Lung (tissue), 12 donors: Measurements from ENCODE around the gene RCOR1. TPM values are rescaled to one million over a fixed set of nuclear protein-coding genes. Genes with fewer than 3 reads are reported as not detected.

Experiments
- ATAC-seq: fragments of 200-7000 bp; cut with Tn5 transposase; one replicate; pipeline ENCODE4 v1.9.1; 2020; ENCODE audit warnings: moderate number of reproducible peaks; ENCODE audit not compliant: insufficient read depth, low FRiP score
- DNase-seq, 3 donors: peaks; one replicate each; pipeline ENCODE4 v3.0.0-alpha.2; 2013 to 2017
- H3K27ac ChIP-seq, 2 donors: one replicate each; pipeline ENCODE4 v1.5.1; 2013; ENCODE audit warnings: mild to moderate bottlenecking in 2 of 2, moderate library complexity in 2 of 2, control low read depth in 1 of 2, inconsistent platforms in 1 of 2, low read depth in 1 of 2, low read length in 1 of 2
- H3K27me3 ChIP-seq, 3 donors: one replicate each; pipeline ENCODE4 v1.5.1; 2013; ENCODE audit warnings: low read length in 2 of 3; ENCODE audit not compliant: control insufficient read depth in 3 of 3, insufficient read depth in 3 of 3
- H3K36me3 ChIP-seq, 4 donors: one replicate each; pipeline ENCODE4 v1.5.1; 2013; ENCODE audit warnings: low read length in 4 of 4, mild to moderate bottlenecking in 1 of 4, moderate library complexity in 1 of 4; ENCODE audit not compliant: control insufficient read depth in 4 of 4, insufficient read depth in 4 of 4
- H3K4me1 ChIP-seq, 5 donors: one replicate each; pipeline ENCODE4 v1.5.1; 2013; ENCODE audit warnings: low read length in 5 of 5, mild to moderate bottlenecking in 2 of 5, moderate library complexity in 1 of 5; ENCODE audit not compliant: control insufficient read depth in 5 of 5, insufficient read depth in 5 of 5
- H3K4me3 ChIP-seq: one replicate; pipeline ENCODE4 v1.5.1; 2013; ENCODE audit warnings: mild to moderate bottlenecking, control low read depth, moderate library complexity
- H3K9ac ChIP-seq, 2 donors: one replicate each; pipeline ENCODE4 v1.5.1; 2013; ENCODE audit warnings: low read length in 2 of 2, control low read depth in 1 of 2; ENCODE audit not compliant: insufficient read depth in 1 of 2
- H3K9me3 ChIP-seq, 4 donors: one replicate each; pipeline ENCODE4 v1.5.1; 2013; ENCODE audit warnings: low read length in 3 of 4, mild to moderate bottlenecking in 1 of 4, moderate library complexity in 1 of 4; ENCODE audit not compliant: control insufficient read depth in 4 of 4, insufficient read depth in 3 of 4
- WGBS, 2 donors: extraction: QIAGEN DNeasy Blood & Tissue Kit; methylation state at CpG; one replicate each; pipeline ENCODE4 v1.1.7; 2013; 5-methylcytosine and 5-hydroxymethylcytosine counted together
- polyA plus RNA-seq, 2 donors: library from polyadenylated mRNA; stranded (reverse); fragments of 200-250 nt; gene quantifications; one replicate each; pipeline ENCODE4 v1.2.1, GENCODE V29; 2013
- total RNA-seq, 2 donors: library from RNA; depleted of rRNA in 1 of 2; stranded (reverse); fragments of >200 nt in 1 of 2; gene quantifications; one replicate each; pipeline ENCODE4 v1.2.1, GENCODE V29; 2014 to 2021
- TF ChIP-seq, protein P1 (sequence below): IDR thresholded peaks from 2 replicates; pipeline ENCODE4 v1.5.1; 2012; ENCODE audit warnings: mild to moderate bottlenecking; ENCODE audit errors: control extremely low read depth, extremely low read depth
- donor health status: control.
- donor health status: control.
- donor health status: Bipolar disorder and iron deficiency.
- donor health status: healthy.
- donor health status: DM: yes; HTN: yes; CAD: no.

The RCOR1 gene
- total and polyA plus RNA-seq, 4 donors = 7.9 to 63.9 (median 22.4) TPM

DNA sequence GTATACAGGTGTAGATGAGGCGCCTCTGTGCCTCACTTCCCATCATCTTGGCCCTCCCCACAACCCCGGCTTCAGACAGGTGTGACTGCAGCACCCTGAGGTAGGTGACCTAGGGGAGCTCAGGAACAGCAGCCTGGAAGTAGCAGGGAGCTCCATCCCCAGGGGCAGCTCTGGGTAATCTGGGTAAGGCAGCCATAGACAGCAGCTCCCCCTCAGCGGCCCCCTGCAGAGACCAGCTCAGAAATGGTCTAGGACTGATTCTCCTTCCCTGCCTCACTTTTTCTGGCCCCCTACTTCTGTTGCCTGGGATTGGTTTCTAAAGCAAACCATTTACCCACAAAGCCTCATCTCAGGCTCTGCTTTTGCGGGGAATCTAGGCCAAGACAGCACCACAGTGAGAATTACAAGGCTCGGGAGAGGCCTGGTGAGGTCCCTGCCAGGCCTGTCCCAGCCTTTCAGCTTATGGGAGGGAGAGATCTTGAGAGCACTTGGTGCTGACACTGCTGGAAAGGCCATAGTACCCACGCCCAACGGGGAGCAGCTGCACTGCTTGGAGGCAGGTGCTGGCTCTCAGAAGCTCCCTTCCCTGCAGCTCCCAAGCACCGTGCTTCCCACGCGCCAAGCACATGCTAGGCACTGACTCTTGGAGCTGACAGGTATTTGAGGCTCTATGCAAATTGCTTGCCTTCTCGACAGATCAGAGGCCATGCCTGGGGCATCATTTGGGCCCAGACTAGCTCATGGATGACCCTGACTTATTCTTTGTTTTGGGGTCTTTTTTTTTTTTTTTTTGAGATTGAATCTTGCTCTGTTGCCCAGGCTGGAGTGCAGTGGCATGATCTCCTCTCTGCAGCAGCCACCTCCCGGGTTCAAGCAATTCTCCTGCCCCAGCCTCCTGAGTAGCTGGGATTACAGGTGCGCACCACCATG lies 139.7 kb downstream of the RCOR1 start:
- Histone ChIP-seq H3K4me3 (no peak overlapping the region), H3K4me1 (peaks cover 0 to 2% (median 0%) of the 10 kb centered on the region in 5 donors), H3K9ac (no peak overlapping the region), H3K27me3 (no peaks in the 10 kb centered on the region), H3K27ac (no peak overlapping the region), H3K36me3 (peaks cover 9 to 34% (median 18%) of the 10 kb centered on the region in 4 donors), H3K9me3 (no peaks in the 10 kb centered on the region)
- DNase-seq (no peak), ATAC-seq (no peak)
- TF ChIP-seq, protein P1, sequence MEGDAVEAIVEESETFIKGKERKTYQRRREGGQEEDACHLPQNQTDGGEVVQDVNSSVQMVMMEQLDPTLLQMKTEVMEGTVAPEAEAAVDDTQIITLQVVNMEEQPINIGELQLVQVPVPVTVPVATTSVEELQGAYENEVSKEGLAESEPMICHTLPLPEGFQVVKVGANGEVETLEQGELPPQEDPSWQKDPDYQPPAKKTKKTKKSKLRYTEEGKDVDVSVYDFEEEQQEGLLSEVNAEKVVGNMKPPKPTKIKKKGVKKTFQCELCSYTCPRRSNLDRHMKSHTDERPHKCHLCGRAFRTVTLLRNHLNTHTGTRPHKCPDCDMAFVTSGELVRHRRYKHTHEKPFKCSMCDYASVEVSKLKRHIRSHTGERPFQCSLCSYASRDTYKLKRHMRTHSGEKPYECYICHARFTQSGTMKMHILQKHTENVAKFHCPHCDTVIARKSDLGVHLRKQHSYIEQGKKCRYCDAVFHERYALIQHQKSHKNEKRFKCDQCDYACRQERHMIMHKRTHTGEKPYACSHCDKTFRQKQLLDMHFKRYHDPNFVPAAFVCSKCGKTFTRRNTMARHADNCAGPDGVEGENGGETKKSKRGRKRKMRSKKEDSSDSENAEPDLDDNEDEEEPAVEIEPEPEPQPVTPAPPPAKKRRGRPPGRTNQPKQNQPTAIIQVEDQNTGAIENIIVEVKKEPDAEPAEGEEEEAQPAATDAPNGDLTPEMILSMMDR = no peak
- WGBS, 2 donors = 87 to 93% methylated on average over 13 of the region's 13 CpGs

DNA sequence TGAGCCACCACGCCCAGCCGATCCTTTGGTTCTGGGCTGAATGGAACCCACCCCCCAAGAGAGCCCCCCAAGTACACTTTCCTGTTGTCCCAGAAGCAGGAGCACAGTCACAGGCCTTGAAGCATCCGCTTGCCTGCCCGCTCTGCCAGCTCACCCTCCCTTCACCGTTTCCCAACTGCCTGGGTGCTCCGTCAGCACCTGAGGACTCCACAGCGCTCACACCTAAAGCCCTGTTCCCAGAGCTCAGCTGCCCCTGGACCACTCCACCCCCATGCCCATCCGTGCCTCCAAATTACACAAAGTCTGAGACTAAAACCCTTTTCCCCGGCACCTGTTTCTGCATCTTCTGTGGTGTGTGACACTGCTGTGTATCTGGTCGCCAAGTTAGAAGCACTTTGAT lies 140.5 kb downstream of the RCOR1 start:
- TF ChIP-seq, protein P1 = no peak
- peaks cover 0 to 2% (median 0%) of the 10 kb centered on the region in 5 donors for H3K4me1 ChIP-seq
- peaks cover 5 to 26% (median 19%) of the 10 kb centered on the region in 4 donors for H3K36me3 ChIP-seq
- H3K4me3 ChIP-seq = no peak overlapping the region
- DNase-seq (no peak), ATAC-seq (no peak)
- H3K27me3 ChIP-seq = no peaks in the 10 kb centered on the region
- 98 to 99% methylated on average over 10 of the region's 10 CpGs for WGBS, 2 donors
- H3K9me3 ChIP-seq = no peaks in the 10 kb centered on the region
- H3K27ac ChIP-seq = no peak overlapping the region
- no peak overlapping the region for H3K9ac ChIP-seq

DNA sequence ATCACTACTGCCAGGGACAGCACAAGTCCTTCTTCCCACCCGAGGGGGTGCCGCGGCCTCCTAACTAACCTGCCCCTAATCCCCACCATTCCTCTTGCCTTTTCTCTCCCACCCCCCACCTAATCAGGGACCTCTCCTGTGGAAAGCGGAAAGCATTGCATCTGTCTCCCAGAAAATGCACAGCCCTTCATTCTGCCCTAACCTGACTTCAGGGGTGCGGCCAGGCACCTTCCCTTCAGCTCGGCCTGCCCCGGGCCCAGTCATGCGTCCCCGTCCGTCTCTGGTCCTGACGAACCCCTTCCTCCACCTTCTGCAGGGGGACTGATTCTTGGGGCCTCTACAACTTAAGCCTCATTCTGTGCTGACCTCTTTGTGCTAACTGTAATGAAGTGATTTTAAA lies 140.9 kb downstream of the RCOR1 start:
- Histone ChIP-seq H3K4me1 (no peaks in the 10 kb centered on the region), H3K27me3 (no peaks in the 10 kb centered on the region), H3K27ac (no peak overlapping the region), H3K9me3 (no peaks in the 10 kb centered on the region), H3K4me3 (no peak overlapping the region), H3K9ac (no peak overlapping the region), H3K36me3 (peaks cover 5 to 26% (median 17%) of the 10 kb centered on the region in 4 donors)
- DNase-seq (no peak), ATAC-seq (no peak)
- 87 to 88% methylated on average over 11 of the region's 11 CpGs for WGBS, 2 donors
- TF ChIP-seq, protein P1 = no peak
